Stimulated activated CD4-positive, alpha-beta T cell treated with anti-CD3 and anti-CD28 coated beads, TNF-alpha, amount 100 ng/mL, for 1 hour (primary cell): Measurements from ENCODE around the gene EMC9.

Experiments used
- DNase-seq, 3 donors: peaks; one replicate each; pipeline ENCODE4 v3.0.0-alpha.2; 2020; ENCODE audit warnings: low read depth in 3 of 3, low spot score in 1 of 3

The EMC9 gene

GRCh38 chr14:24177041-24177825, 35.8 kb upstream of the EMC9 start:
- no peak for DNase-seq

DNA sequence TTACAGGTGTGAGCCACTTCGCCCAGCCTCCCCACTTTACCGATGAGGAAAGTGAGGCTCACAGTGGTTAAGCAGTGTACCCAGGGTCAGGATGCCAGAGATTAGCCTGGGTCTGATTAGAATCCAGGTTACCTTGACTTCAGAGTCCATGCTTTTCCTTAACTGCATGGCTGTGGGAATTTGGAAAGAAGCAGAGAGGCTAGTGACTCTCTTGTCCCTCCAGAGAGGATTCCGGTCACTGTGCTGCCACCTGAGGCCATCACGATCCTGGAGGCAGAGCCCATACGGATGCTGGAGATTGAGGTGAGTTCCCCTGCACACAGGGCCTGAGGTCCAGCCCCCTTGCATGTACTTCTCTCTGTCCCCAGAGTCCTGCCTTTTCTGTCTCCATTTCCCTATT, 35.2 kb upstream of the EMC9 start:
- DNase-seq = no peak

GRCh38 chr14:24172871-24173281, 31.5 kb upstream of the EMC9 start:
- no peak for DNase-seq

DNA sequence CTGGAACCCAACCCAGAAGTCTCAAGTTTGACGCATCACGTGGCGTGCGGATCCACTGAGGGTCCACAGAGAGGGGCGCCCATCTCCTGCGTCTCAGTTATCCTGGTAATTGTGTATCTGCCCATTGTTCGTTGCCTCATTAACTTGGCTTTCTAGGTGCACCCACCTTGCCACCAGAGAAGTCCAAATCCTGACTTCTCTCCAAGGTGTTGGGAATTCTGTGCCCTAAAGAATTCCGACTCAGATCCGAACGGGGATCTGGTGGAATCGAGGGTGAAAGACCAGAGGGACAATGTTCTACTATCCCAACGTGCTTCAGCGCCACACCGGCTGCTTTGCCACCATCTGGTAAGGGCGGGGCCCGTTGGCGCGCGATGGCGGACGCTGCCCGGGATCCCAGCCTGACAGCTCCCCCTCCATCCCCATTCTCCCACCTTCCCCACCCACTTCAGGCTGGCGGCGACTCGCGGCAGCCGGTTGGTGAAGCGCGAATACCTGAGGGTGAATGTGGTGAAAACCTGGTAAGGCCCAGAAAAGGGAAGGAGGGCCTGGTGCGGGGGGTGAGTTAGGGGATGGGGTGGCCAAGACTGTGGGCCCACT, 31.0 kb upstream of the EMC9 start:
- DNase-seq = no peak

GRCh38 chr14:24171422-24172260, 30.2 kb upstream of the EMC9 start, which contains the start of gene REC8:
Gene REC8 (plus strand): TSS chr14:24172080. CDS start chr14:24172553, 473 bp downstream.
- DNase-seq = peak; percentile 29 to 41 (median 31)

DNA sequence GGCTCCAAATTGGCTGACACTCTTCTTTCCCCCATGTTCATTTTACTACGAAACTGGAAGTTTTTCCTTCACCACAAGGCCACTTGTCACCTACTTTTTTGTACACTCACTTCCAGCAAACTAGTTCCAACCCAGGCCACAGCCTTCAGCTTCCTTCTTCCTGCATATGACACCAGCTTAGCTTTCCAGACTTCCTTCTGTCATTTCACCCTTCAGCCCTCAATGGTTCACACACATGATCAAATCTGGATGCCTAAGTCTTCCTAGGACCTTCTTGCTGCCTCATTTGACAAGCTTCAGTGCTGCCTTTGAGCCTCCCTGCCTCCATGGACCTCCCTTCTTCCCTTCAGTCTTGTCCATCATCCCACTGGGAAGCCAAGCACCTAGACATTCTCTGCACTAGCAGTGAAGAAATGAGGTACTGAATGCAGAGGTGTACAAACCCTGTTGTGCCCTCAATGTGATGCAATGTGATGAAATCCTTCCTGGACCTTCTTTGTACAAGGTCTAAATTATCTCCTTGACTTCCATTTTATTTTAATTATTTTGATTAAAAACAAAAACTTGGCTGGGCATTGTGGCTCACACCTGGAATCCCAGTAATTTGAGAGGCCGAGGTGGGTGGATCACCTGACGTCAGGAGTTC, 26.2 kb upstream of the EMC9 start:
- DNase-seq = no peak

DNA sequence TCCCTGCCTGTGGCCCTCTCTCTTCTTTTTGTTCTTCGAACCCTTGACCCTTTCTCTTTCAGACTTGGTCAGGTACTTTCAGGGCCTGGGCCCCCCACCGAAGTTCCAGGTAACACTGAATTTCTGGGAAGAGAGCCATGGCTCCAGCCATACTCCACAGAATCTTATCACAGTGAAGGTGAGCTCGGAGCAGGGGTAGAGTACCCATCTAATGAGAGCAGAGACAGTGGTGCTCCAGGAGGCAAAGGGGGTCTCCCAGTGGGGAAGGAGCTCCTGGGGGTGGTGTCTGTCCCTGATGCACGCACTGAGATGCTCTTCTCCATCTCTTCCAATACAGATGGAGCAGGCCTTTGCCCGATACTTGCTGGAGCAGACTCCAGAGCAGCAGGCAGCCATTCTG, 24.4 kb upstream of the EMC9 start:
- no peak for DNase-seq

- DNase-seq = no peak
Measured at GRCh38 chr14:24164518-24164991, 23.2 kb upstream of the EMC9 start.

GRCh38 chr14:24162093-24162492, 20.7 kb upstream of the EMC9 start:
- DNase-seq = no peak

GRCh38 chr14:24160850-24161804, 19.7 kb upstream of the EMC9 start, which contains the start of gene IRF9:
Gene IRF9 (plus strand): TSS chr14:24161265. CDS start chr14:24162145, 880 bp downstream.
- peak; percentile 95 to 99 (median 99) for DNase-seq

DNA sequence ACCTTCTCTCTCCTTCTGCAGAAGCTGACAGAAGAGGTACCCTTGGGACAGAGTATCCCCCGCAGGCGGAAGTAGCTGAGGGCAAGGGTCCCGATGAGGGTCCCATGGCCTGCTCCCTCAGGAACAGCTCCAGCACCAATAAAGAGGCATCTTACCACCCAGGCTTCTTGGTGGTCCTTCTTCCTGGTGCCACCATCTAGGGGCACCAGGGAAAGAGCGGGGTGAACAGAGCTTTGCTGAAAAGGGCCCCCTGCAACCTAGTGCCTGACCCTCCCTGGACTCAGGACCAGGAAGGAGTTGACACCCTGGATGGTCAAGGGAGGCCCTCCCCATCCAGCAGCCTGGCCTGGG, 19.1 kb upstream of the EMC9 start:
- DNase-seq = no peak

DNA sequence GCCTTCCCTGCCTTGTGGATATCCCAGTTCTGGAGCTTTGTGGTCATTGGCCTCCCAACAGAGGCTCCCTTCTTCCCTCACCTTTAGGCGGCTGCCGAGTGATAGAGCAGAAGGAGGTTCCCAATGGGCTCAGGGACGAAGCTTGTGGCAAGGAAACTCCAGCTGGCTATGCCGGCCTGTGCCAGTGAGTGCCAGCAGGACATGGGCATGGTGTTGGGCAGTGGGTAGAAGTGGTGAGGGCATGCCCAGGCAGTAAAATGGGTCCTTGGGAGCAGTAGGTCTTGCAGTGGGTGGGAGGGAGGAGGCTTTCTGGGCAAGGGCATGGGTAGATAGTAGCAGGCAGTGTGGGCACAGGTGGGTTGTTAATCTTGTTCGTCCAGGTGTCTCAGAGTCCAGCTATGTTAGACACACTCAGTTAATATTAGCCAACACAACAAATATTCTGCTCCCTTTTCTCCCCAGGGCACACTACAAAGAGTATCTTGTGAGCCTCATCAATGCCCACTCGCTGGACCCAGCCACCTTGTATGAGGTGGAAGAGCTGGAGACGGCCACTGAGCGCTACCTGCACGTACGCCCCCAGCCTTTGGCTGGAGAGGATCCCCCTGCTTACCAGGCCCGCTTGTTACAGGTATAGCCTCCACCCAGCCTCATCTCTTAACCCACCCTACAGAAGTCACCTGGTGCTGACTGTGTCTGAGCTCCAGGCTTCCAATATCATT, 18.5 kb upstream of the EMC9 start:
- DNase-seq = no peak

DNA sequence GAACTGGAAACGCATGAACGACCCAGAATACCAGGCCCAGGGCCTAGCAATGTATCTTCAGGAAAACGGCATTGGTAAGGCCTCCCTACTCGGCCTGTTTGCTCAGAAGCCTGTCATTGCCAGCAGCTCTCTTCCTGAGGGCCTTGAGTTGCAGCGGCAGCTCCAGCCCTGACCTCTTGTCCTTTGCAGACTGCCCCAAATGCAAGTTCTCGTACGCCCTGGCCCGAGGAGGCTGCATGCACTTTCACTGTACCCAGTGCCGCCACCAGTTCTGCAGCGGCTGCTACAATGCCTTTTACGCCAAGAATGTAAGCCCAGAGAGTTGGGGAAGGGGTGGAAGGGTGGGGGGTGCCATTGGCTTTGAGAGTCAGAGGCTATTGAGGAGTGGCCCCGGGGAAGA, 15.9 kb upstream of the EMC9 start:
- DNase-seq = no peak

DNA sequence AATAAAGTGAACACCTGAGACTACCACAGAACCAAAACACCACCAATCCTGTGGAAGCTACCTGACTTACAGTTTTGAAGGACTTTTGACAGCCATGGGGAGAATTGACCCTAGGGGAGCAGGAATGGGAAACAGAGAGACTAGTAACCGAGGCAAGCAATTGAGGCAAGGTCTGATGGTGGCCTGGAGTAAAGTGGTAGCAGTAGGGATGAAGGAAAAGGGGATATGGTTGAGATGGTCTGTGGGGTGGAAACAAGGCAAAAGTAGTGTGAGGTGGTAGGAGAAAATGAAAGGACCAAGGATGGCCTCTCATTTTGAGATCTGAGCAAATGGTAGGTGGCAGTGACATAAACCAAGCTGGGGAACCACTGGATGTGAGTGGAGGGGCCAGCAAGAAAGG, 15.4 kb upstream of the EMC9 start:
- DNase-seq = no peak

DNA sequence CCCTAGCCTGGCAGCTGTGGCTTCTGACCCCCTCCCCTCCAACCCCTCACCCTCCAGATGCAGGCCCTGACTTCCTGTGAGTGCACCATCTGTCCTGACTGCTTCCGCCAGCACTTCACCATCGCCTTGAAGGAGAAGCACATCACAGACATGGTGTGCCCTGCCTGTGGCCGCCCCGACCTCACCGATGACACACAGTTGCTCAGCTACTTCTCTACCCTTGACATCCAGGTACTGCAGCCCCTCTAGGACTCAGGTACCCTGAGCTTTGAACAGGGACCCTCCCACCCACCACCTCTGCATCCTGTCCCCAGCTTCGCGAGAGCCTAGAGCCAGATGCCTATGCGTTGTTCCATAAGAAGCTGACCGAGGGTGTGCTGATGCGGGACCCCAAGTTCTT, 13.7 kb upstream of the EMC9 start:
- DNase-seq = no peak

GRCh38 chr14:24151404-24152080, 10.2 kb upstream of the EMC9 start:
- DNase-seq = no peak

GRCh38 chr14:24150993-24151392, 9.6 kb upstream of the EMC9 start:
- no peak for DNase-seq

DNA sequence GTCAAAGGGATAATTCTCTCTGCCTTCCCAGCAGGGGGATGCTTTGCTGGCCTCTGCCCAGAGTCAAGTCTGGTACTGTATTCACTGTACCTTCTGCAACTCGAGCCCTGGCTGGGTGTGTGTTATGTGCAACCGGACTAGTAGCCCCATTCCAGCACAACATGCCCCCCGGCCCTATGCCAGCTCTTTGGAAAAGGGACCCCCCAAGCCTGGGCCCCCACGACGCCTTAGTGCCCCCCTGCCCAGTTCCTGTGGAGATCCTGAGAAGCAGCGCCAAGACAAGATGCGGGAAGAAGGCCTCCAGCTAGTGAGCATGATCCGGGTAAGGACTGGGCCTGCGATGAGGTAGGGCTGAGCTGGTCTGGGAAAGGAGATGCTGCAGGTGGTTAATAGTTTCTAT, 9.2 kb upstream of the EMC9 start:
- DNase-seq = no peak

DNA sequence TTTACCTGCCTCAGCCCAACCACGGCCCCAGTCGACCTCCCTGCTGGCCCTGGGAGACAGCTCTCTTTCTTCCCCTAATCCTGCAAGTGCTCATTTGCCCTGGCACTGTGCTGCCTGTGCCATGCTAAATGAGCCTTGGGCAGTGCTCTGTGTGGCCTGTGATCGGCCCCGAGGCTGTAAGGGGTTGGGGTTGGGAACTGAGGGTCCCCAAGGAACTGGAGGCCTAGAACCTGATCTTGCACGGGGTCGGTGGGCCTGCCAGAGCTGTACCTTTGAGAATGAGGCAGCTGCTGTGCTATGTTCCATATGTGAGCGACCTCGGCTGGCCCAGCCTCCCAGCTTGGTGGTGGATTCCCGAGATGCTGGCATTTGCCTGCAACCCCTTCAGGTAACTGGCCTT, 8.7 kb upstream of the EMC9 start:
- DNase-seq = no peak
